Mesenchymal stem cell (in vitro differentiated cells and primary cell): ENCODE measurements around the gene RPIA.

Source experiments
- DNase-seq: peaks from one replicate; pipeline ENCODE4 v3.0.0-alpha.2; 2013
- H2AFZ ChIP-seq: one replicate; pipeline ENCODE4 v1.6.1; 2013; ENCODE audit warnings: low read depth, mild to moderate bottlenecking, control low read depth, inconsistent platforms, low read length, moderate library complexity
- H2AK5ac ChIP-seq: 2 replicates; pipeline ENCODE4 v1.6.1; 2013; ENCODE audit warnings: low read length, moderate library complexity, mild to moderate bottlenecking, inconsistent platforms; ENCODE audit not compliant: severe bottlenecking
- H2BK120ac ChIP-seq: one replicate; pipeline ENCODE4 v1.6.1; 2013; ENCODE audit warnings: low read depth, mild to moderate bottlenecking, inconsistent platforms, low read length, moderate library complexity
- H2BK12ac ChIP-seq, 2 experiments: one replicate each; pipeline ENCODE4 v1.6.1; 2013; ENCODE audit warnings: inconsistent platforms in 2 of 2, low read length in 2 of 2, mild to moderate bottlenecking in 2 of 2, moderate library complexity in 2 of 2, control low read depth in 1 of 2
- H2BK15ac ChIP-seq: one replicate; pipeline ENCODE4 v1.6.1; 2013; ENCODE audit warnings: mild to moderate bottlenecking, low read depth, inconsistent platforms; ENCODE audit not compliant: poor library complexity, severe bottlenecking
- H2BK5ac ChIP-seq: 2 replicates; pipeline ENCODE4 v1.6.1; 2013; ENCODE audit warnings: low read depth, mild to moderate bottlenecking, low read length, control low read depth, inconsistent platforms; ENCODE audit not compliant: poor library complexity, severe bottlenecking
- H3K14ac ChIP-seq, 2 experiments: one replicate each; pipeline ENCODE4 v1.6.1; 2013; ENCODE audit warnings: inconsistent platforms in 2 of 2, low read length in 2 of 2, control low read depth in 1 of 2, mild to moderate bottlenecking in 1 of 2, moderate library complexity in 1 of 2
- H3K18ac ChIP-seq, 2 experiments: one replicate each; pipeline ENCODE4 v1.6.1; 2013; ENCODE audit warnings: inconsistent platforms in 2 of 2, low read length in 2 of 2, control low read depth in 1 of 2, low read depth in 1 of 2, mild to moderate bottlenecking in 1 of 2
- H3K23ac ChIP-seq, 2 experiments: one replicate each; pipeline ENCODE4 v1.6.1; 2013; ENCODE audit warnings: inconsistent platforms in 2 of 2, low read length in 2 of 2, mild to moderate bottlenecking in 2 of 2, moderate library complexity in 2 of 2, control low read depth in 1 of 2
- H3K27ac ChIP-seq: 2 replicates; pipeline ENCODE4 v1.5.1; 2013; ENCODE audit warnings: mild to moderate bottlenecking, moderate library complexity, low read length, control low read depth, inconsistent platforms; ENCODE audit not compliant: poor library complexity, severe bottlenecking
- H3K27me3 ChIP-seq, 2 experiments: 2 replicates each; pipeline versions ENCODE4 v1.6.1 to v1.7.0; 2013; ENCODE audit warnings: low read length in 2 of 2, mild to moderate bottlenecking in 2 of 2, moderate library complexity in 2 of 2, control low read depth in 1 of 2, inconsistent platforms in 1 of 2; ENCODE audit not compliant: control insufficient read depth in 1 of 2, insufficient read depth in 1 of 2
- H3K36me3 ChIP-seq, 2 experiments: 2 replicates each; pipeline versions ENCODE4 v1.6.1 to v1.7.0; 2013; ENCODE audit warnings: low read length in 2 of 2, control low read depth in 1 of 2, inconsistent platforms in 1 of 2, low read depth in 1 of 2, mild to moderate bottlenecking in 1 of 2; ENCODE audit not compliant: insufficient read depth in 2 of 2, control insufficient read depth in 1 of 2
- H3K4ac ChIP-seq, 2 experiments: one replicate each; pipeline ENCODE4 v1.6.1; 2013; ENCODE audit warnings: inconsistent platforms in 2 of 2, low read length in 2 of 2, mild to moderate bottlenecking in 2 of 2, moderate library complexity in 2 of 2, control low read depth in 1 of 2, low read depth in 1 of 2
- H3K4me1 ChIP-seq: 2 replicates; pipeline ENCODE4 v1.6.1; 2013; ENCODE audit warnings: low read depth, low read length, control low read depth; ENCODE audit not compliant: control insufficient read depth, insufficient read depth
- H3K4me2 ChIP-seq: 2 replicates; pipeline ENCODE4 v1.6.1; 2013; ENCODE audit warnings: low read length, mild to moderate bottlenecking, inconsistent platforms; ENCODE audit not compliant: poor library complexity, severe bottlenecking
- H3K4me3 ChIP-seq, 2 experiments: 2 replicates each; pipeline versions ENCODE4 v1.5.1 to v1.7.0; 2013; ENCODE audit warnings: low read length in 2 of 2, mild to moderate bottlenecking in 2 of 2, control low read depth in 1 of 2, low read depth in 1 of 2; ENCODE audit not compliant: insufficient read depth in 1 of 2
- H3K79me1 ChIP-seq: replicated peaks from 2 replicates; pipeline ENCODE4 v1.6.1; 2013; ENCODE audit warnings: mild to moderate bottlenecking, control low read depth, low read length, inconsistent platforms; ENCODE audit not compliant: poor library complexity, severe bottlenecking
- H3K9ac ChIP-seq: 2 replicates; pipeline ENCODE4 v1.7.0; 2013; ENCODE audit warnings: mild to moderate bottlenecking, low read length, moderate library complexity
- H3K9me3 ChIP-seq: 2 replicates; pipeline ENCODE4 v1.7.0; 2013; ENCODE audit warnings: mild to moderate bottlenecking, low read length; ENCODE audit not compliant: control insufficient read depth
- H4K8ac ChIP-seq: one replicate; pipeline ENCODE4 v1.6.1; 2013; ENCODE audit warnings: inconsistent platforms, mild to moderate bottlenecking, low read length, moderate library complexity
- H4K91ac ChIP-seq: one replicate; pipeline ENCODE4 v1.6.1; 2013; ENCODE audit warnings: mild to moderate bottlenecking, low read length, inconsistent platforms
- WGBS: methylation state at CpG from one replicate; pipeline ENCODE4 v1.1.7; 2013; ENCODE audit warnings: mixed read lengths; 5-methylcytosine and 5-hydroxymethylcytosine counted together

The RPIA gene

GRCh38 chr2:88720399-88720798 is 28.9 kb downstream of the RPIA start:
- H3K23ac ChIP-seq = no peak overlapping the region
- no peak overlapping the region for H3K4me3 ChIP-seq
- H2BK5ac ChIP-seq = no peak overlapping the region
- DNase-seq = no peak
- H3K9me3 ChIP-seq = no peaks in the 10 kb centered on the region
- H3K36me3 ChIP-seq = no peaks in the 10 kb centered on the region
- no peak overlapping the region for H2BK12ac ChIP-seq
- H4K91ac ChIP-seq = no peak overlapping the region
- H2BK15ac ChIP-seq = no peak overlapping the region
- no peaks in the 10 kb centered on the region for H3K27me3 ChIP-seq
- no peak overlapping the region for H2BK120ac ChIP-seq
- H3K18ac ChIP-seq = no peak overlapping the region
- H4K8ac ChIP-seq = no peak overlapping the region
- no peak overlapping the region for H2AFZ ChIP-seq
- peaks cover 3% of the 10 kb centered on the region for H3K4me1 ChIP-seq
- no peak overlapping the region for H3K27ac ChIP-seq
- H3K14ac ChIP-seq = no peak overlapping the region
- H3K79me1 ChIP-seq = peaks cover 15% of the 10 kb centered on the region
- H3K4ac ChIP-seq = no peak overlapping the region
- no peak overlapping the region for H3K9ac ChIP-seq
- no peak overlapping the region for H3K4me2 ChIP-seq
- no peak overlapping the region for H2AK5ac ChIP-seq

- no peak overlapping the region for H3K4ac ChIP-seq
- no peak overlapping the region for H3K27ac ChIP-seq
- WGBS = no CpG with 5 or more reads among the region's 2 CpGs
- no peak overlapping the region for H2BK15ac ChIP-seq
- no peak overlapping the region for H2BK120ac ChIP-seq
- no peak overlapping the region for H3K4me2 ChIP-seq
- H2BK12ac ChIP-seq = no peak overlapping the region
- peaks cover 17% of the 10 kb centered on the region for H3K79me1 ChIP-seq
- no peak overlapping the region for H2AK5ac ChIP-seq
- H2BK5ac ChIP-seq = no peak overlapping the region
- no peak overlapping the region for H3K23ac ChIP-seq
- no peaks in the 10 kb centered on the region for H3K27me3 ChIP-seq
- no peaks in the 10 kb centered on the region for H3K9me3 ChIP-seq
- no peak overlapping the region for H3K4me3 ChIP-seq
- H3K9ac ChIP-seq = no peak overlapping the region
- no peak overlapping the region for H2AFZ ChIP-seq
- no peaks in the 10 kb centered on the region for H3K36me3 ChIP-seq
- H4K8ac ChIP-seq = no peak overlapping the region
- H3K18ac ChIP-seq = no peak overlapping the region
- DNase-seq = no peak
- no peak overlapping the region for H3K14ac ChIP-seq
- H4K91ac ChIP-seq = no peak overlapping the region
- H3K4me1 ChIP-seq = peaks cover 3% of the 10 kb centered on the region
Measured at GRCh38 chr2:88721268-88721667, 29.8 kb downstream of the RPIA start.

GRCh38 chr2:88724643-88725332 is 33.3 kb downstream of the RPIA start:
- Histone ChIP-seq H2BK120ac (no peak overlapping the region), H2AFZ (no peak overlapping the region), H3K27ac (no peak overlapping the region), H3K4me2 (peak overlapping the region; percentile 16), H4K91ac (no peak overlapping the region), H3K9me3 (no peaks in the 10 kb centered on the region), H3K4me1 (peaks cover 7% of the 10 kb centered on the region), H3K4me3 (no peak overlapping the region), H3K36me3 (no peaks in the 10 kb centered on the region), H3K79me1 (peaks cover 16% of the 10 kb centered on the region), H3K23ac (no peak overlapping the region), H3K18ac (no peak overlapping the region), H2BK15ac (no peak overlapping the region), H3K9ac (no peak overlapping the region), H2BK5ac (no peak overlapping the region), H2BK12ac (no peak overlapping the region), H2AK5ac (no peak overlapping the region), H4K8ac (no peak overlapping the region), H3K27me3 (no peaks in the 10 kb centered on the region), H3K4ac (no peak overlapping the region), H3K14ac (no peak overlapping the region)
- 92% methylated on average over 3 of the region's 4 CpGs for WGBS
- DNase-seq = no peak

- no peak overlapping the region for H4K91ac ChIP-seq
- no peak overlapping the region for H2BK15ac ChIP-seq
- H3K27ac ChIP-seq = no peak overlapping the region
- H2AK5ac ChIP-seq = no peak overlapping the region
- H3K4me2 ChIP-seq = peak overlapping the region; percentile 32
- no peak overlapping the region for H3K4ac ChIP-seq
- peaks cover 13% of the 10 kb centered on the region for H3K79me1 ChIP-seq
- H3K14ac ChIP-seq = no peak overlapping the region
- H2BK120ac ChIP-seq = no peak overlapping the region
- no peak overlapping the region for H3K18ac ChIP-seq
- H2BK5ac ChIP-seq = no peak overlapping the region
- H3K36me3 ChIP-seq = no peaks in the 10 kb centered on the region
- H3K23ac ChIP-seq = no peak overlapping the region
- no peaks in the 10 kb centered on the region for H3K9me3 ChIP-seq
- no peak overlapping the region for H3K4me3 ChIP-seq
- DNase-seq = peak; percentile 27
- 75% methylated on average over 8 of the region's 8 CpGs for WGBS
- no peak overlapping the region for H2AFZ ChIP-seq
- no peak overlapping the region for H2BK12ac ChIP-seq
- peaks cover 11% of the 10 kb centered on the region for H3K4me1 ChIP-seq
- no peak overlapping the region for H3K9ac ChIP-seq
- no peaks in the 10 kb centered on the region for H3K27me3 ChIP-seq
- no peak overlapping the region for H4K8ac ChIP-seq
Measured at GRCh38 chr2:88729061-88729745, 37.7 kb downstream of the RPIA start.
